Heart left ventricle (tissue), 13 donors: ENCODE results near the gene GPANK1.

Experiments
- POLR2A ChIP-seq, 2 donors: fragments of 450-650 bp; IDR thresholded peaks; one replicate each; pipeline ENCODE4 v1.6.1; 2017; ENCODE audit warnings: antibody characterized with exemption in 2 of 2, mild to moderate bottlenecking in 2 of 2, moderate library complexity in 2 of 2
- TF ChIP-seq, protein P1 (sequence below), 12 donors: fragments of 200-600 bp; sonication (generic) in 4 of 12; IDR thresholded peaks; one replicate each; pipeline versions ENCODE4 v1.5.0 to v1.8.0; 2018 to 2022; ENCODE audit warnings: antibody characterized with exemption in 12 of 12, mild to moderate bottlenecking in 5 of 12
- donor health status: ischemic (EF 13 %, LVEDD 7.1; RV severe dilation, severe dysfunction).
- donor health status: DM: no; HTN: yes; CAD: no.
- donor health status: DM: no; HTN: no; CAD: no.
- donor health status: ischemic (EF 25% LVEDD 6.9; RV normal size, moderate dysfunction).
- donor health status: ischemic (EF 25% LVEDD 5.7; RV mildly dilated, moderate dysfunction).
- donor health status: ischemic (EF 35%, LVEDD 5.7; RV mildly dilated, moderate dysfunction).
- donor health status: nonischemic (EF 11% LVEDD 7.7; RV severe dilation, severe dysfunction).
- donor health status: DM: yes; HTN: yes; CAD: no.
- donor health status: PGD.
- donor health status: ischemic (EF 29% LVEDD 5.4; RV normal size, mild dysfunction).
- donor health status: nonischemic (EF 23%, LVEDD 6.1; RV moderate dilation, normal function).

DNA sequence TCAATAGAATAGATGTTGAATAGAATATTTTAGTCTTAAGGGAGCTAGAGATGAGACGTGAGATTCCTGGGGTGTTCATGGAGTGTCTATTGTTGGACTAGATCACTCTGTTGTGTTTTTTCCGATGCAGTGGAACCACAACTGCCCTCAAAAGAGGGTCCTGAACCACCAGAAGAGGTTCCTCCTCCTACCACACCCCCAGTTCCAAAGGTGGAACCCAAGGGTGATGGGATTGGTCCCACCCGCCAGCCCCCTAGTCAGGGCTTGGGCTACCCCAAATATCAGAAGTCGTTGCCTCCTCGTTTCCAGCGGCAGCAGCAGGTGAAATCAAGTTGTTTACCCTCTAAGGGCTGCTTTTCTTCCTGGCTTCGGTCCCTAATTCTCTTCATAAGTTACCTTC is 35.8 kb downstream of the GPANK1 start:
- TF ChIP-seq POLR2A (IDR thresholded peaks at IDR 0.05), result no peak
- TF ChIP-seq, protein P1, sequence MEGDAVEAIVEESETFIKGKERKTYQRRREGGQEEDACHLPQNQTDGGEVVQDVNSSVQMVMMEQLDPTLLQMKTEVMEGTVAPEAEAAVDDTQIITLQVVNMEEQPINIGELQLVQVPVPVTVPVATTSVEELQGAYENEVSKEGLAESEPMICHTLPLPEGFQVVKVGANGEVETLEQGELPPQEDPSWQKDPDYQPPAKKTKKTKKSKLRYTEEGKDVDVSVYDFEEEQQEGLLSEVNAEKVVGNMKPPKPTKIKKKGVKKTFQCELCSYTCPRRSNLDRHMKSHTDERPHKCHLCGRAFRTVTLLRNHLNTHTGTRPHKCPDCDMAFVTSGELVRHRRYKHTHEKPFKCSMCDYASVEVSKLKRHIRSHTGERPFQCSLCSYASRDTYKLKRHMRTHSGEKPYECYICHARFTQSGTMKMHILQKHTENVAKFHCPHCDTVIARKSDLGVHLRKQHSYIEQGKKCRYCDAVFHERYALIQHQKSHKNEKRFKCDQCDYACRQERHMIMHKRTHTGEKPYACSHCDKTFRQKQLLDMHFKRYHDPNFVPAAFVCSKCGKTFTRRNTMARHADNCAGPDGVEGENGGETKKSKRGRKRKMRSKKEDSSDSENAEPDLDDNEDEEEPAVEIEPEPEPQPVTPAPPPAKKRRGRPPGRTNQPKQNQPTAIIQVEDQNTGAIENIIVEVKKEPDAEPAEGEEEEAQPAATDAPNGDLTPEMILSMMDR (IDR thresholded peaks at IDR 0.05), result no peak
